SK-N-SH (cell line): ENCODE data around the gene IL27RA.

ENCODE experiments used
- CHD2 ChIP-seq: fragments of 150-350 bp; IDR thresholded peaks from 2 replicates; pipeline ENCODE4 v1.6.1; 2018; ENCODE audit warnings: low read length; ENCODE audit not compliant: partially characterized antibody
- CTCF ChIP-seq: fragments of 200-600 bp; sonication (generic); IDR thresholded peaks from 2 replicates; pipeline ENCODE4 v1.6.1; 2017; ENCODE audit warnings: antibody characterized with exemption, mild to moderate bottlenecking, moderate library complexity
- EP300 ChIP-seq, 2 experiments: IDR thresholded peaks; 2 replicates each; pipeline versions ENCODE4 v1.4.0 to v1.6.1; 2012; ENCODE audit warnings: borderline replicate concordance in 1 of 2, low read depth in 1 of 2, low read length in 1 of 2
- EZH2phosphoT487 ChIP-seq: fragments of 200-600 bp; sonication (generic); IDR thresholded peaks from 2 replicates; pipeline ENCODE4 v1.6.1; 2017; ENCODE audit warnings: low read depth, mixed run types, mild to moderate bottlenecking, antibody characterized with exemption, moderate library complexity, borderline replicate concordance
- FOSL2 ChIP-seq: IDR thresholded peaks from 2 replicates; pipeline ENCODE4 v1.4.0; 2012; ENCODE audit warnings: low read depth, mild to moderate bottlenecking, moderate library complexity, borderline replicate concordance
- GABPA ChIP-seq: IDR thresholded peaks from 2 replicates; pipeline ENCODE4 v1.4.0; 2012; ENCODE audit warnings: low read depth, mild to moderate bottlenecking
- IRF3 ChIP-seq: fragments of 150-350 bp; IDR thresholded peaks from 2 replicates; pipeline ENCODE4 v1.6.1; 2016; ENCODE audit warnings: mild to moderate bottlenecking, low read depth, low read length
- JUND ChIP-seq: IDR thresholded peaks from 2 replicates; pipeline ENCODE4 v1.4.0; 2012
- MAX ChIP-seq: IDR thresholded peaks from 2 replicates; pipeline ENCODE4 v1.4.0; 2012; ENCODE audit warnings: low read depth
- MXI1 ChIP-seq: IDR thresholded peaks from 2 replicates; pipeline ENCODE4 v1.6.1; 2012; ENCODE audit warnings: mild to moderate bottlenecking, low read depth, low read length, improper control_type of control experiment
- NFIC ChIP-seq: IDR thresholded peaks from 2 replicates; pipeline ENCODE4 v1.4.0; 2012; ENCODE audit warnings: borderline replicate concordance
- NRF1 ChIP-seq: IDR thresholded peaks from 2 replicates; pipeline ENCODE4 v1.6.1; 2012; ENCODE audit warnings: low read depth, mild to moderate bottlenecking, low read length
- REST ChIP-seq: IDR thresholded peaks from 2 replicates; pipeline ENCODE4 v1.6.1; 2012; ENCODE audit warnings: mild to moderate bottlenecking, low read depth, low read length, moderate library complexity
- SIN3A ChIP-seq: IDR thresholded peaks from 2 replicates; pipeline ENCODE4 v1.6.1; 2012; ENCODE audit warnings: low read depth, mild to moderate bottlenecking, low read length, moderate library complexity, borderline replicate concordance

GRCh38 chr19:14004619-14005348 lies 26.8 kb upstream of the IL27RA start:
- TF ChIP-seq JUND (no peak), SIN3A (no peak), CTCF (no peak), CHD2 (no peak), EP300 (IDR thresholded peaks at IDR 0.05; ENCODE audit: borderline replicate concordance in 1 of 2, low read depth in 1 of 2, low read length in 1 of 2) (no peak), EZH2phosphoT487 (no peak), NFIC (no peak), NRF1 (no peak), FOSL2 (no peak), GABPA (no peak), MAX (no peak), REST (no peak), IRF3 (no peak), MXI1 (no peak)
